Measurements from ENCODE around the gene SNF8. TPM values are rescaled to one million over a fixed set of nuclear protein-coding genes. Genes with fewer than 3 reads are reported as not detected.

SNF8 gene
- total RNA-seq, 6 donors from 2014 or later, result 76.5 to 110 (median 89.7) TPM

- no peak for DNase-seq
- no peak overlapping the region for H3K4me3 ChIP-seq
- WGBS, 2 donors, result 82% methylated on average over 6 of the region's 6 CpGs
- peaks cover 45 to 100% (median 80%) of the 10 kb centered on the region in 4 donors for H3K36me3 ChIP-seq
- H3K9me3 ChIP-seq, result no peaks in the 10 kb centered on the region
- H3K27ac ChIP-seq, result no peak overlapping the region
- TF ChIP-seq EP300 (IDR thresholded peaks at IDR 0.05), result no peak
- no peaks in the 10 kb centered on the region for H3K27me3 ChIP-seq
- ATAC-seq (ENCODE audit: low FRiP score in 2 of 2), result no peak
- peaks cover 0 to 7% (median 0%) of the 10 kb centered on the region in 4 donors for H3K4me1 ChIP-seq
Observed at GRCh38 chr17:48928876-48929811, 15.5 kb downstream of the SNF8 start.

GRCh38 chr17:48927978-48928745 lies 16.5 kb downstream of the SNF8 start:
- 67 to 88% methylated on average over 6 of the region's 6 CpGs for WGBS, 2 donors
- Histone ChIP-seq H3K27me3 (no peaks in the 10 kb centered on the region), H3K4me1 (peaks cover 0 to 7% (median 0%) of the 10 kb centered on the region in 4 donors), H3K9me3 (no peaks in the 10 kb centered on the region), H3K36me3 (peaks cover 48 to 100% (median 80%) of the 10 kb centered on the region in 4 donors), H3K4me3 (no peak overlapping the region), H3K27ac (no peak overlapping the region)
- DNase-seq, result no peak
- ATAC-seq (ENCODE audit: low FRiP score in 2 of 2), result no peak
- TF ChIP-seq EP300 (IDR thresholded peaks at IDR 0.05), result no peak
- TF ChIP-seq, protein P1, sequence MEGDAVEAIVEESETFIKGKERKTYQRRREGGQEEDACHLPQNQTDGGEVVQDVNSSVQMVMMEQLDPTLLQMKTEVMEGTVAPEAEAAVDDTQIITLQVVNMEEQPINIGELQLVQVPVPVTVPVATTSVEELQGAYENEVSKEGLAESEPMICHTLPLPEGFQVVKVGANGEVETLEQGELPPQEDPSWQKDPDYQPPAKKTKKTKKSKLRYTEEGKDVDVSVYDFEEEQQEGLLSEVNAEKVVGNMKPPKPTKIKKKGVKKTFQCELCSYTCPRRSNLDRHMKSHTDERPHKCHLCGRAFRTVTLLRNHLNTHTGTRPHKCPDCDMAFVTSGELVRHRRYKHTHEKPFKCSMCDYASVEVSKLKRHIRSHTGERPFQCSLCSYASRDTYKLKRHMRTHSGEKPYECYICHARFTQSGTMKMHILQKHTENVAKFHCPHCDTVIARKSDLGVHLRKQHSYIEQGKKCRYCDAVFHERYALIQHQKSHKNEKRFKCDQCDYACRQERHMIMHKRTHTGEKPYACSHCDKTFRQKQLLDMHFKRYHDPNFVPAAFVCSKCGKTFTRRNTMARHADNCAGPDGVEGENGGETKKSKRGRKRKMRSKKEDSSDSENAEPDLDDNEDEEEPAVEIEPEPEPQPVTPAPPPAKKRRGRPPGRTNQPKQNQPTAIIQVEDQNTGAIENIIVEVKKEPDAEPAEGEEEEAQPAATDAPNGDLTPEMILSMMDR (IDR thresholded peaks at IDR 0.05), result no peak
- TF ChIP-seq POLR2AphosphoS5 (IDR thresholded peaks at IDR 0.05), result no peak
- no peak for TF ChIP-seq POLR2A (IDR thresholded peaks at IDR 0.05)

DNA sequence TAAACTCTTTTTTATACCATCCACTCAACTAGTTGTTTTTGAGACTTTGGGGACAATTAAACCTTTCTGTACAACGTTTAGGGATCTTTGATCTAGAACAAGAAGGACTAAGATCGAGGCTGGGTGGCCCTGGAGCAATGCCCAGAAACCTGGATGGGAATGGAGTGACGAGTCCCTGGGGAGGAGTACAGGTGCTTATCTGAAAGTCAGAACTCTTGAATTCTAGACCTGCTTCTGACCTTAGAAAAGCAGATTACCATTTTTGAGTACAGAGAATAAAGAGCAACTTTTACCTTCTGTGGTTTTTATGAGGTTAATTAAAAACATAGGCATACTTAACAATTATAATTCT lies 18.7 kb downstream of the SNF8 start:
- H3K27ac ChIP-seq, result no peak overlapping the region
- 56 to 59% methylated on average over 3 of the region's 3 CpGs for WGBS, 2 donors
- no peak for ATAC-seq (ENCODE audit: low FRiP score in 2 of 2)
- peaks cover 0 to 7% (median 0%) of the 10 kb centered on the region in 4 donors for H3K4me1 ChIP-seq
- no peak overlapping the region for H3K4me3 ChIP-seq
- H3K36me3 ChIP-seq, result peaks cover 53 to 100% (median 83%) of the 10 kb centered on the region in 4 donors
- H3K27me3 ChIP-seq, result no peaks in the 10 kb centered on the region
- TF ChIP-seq POLR2AphosphoS5 (IDR thresholded peaks at IDR 0.05) (no peak), EP300 (IDR thresholded peaks at IDR 0.05) (no peak), POLR2A (IDR thresholded peaks at IDR 0.05) (no peak)
- TF ChIP-seq, protein P1 (IDR thresholded peaks at IDR 0.05), result no peak
- no peak for DNase-seq
- H3K9me3 ChIP-seq, result no peaks in the 10 kb centered on the region

DNA sequence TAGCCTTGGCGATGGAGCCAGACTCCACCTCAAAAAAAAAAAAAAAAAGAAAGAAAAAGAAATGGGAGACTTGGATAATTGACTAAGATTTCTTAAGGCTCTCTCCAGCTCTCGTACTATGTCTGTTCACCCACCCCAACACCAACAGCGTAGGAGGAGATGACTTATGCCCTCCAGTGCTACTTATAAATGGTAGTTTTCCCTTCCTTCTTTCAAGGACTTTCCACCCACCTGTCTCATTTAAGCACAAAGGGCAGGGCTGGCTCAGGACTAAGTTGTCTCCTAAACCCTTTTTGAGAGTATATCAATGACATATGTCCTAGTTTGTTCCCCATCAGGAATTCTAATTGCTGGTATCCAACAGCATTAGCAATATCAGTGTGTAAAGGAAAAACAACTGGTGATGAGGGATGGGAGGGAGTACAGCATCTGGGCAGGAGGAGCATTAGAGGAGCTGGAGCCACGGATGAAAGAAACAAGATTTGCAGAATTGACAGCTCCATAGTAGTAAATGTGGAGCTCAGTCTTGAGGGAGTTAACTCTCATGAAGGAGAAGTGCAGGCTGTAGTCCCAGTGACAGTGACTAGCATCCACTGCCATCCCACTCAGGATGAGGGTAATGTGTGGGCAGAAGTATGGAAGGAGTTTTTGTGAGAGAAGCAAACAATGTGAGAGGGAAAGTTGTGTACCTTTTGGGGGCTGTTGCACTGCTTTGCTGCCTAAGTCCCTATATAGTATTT lies 19.2 kb downstream of the SNF8 start:
- no peak for DNase-seq
- Histone ChIP-seq H3K36me3 (peaks cover 56 to 100% (median 85%) of the 10 kb centered on the region in 4 donors), H3K4me3 (no peak overlapping the region), H3K27ac (no peak overlapping the region), H3K4me1 (peaks cover 0 to 7% (median 0%) of the 10 kb centered on the region in 4 donors), H3K27me3 (no peaks in the 10 kb centered on the region), H3K9me3 (no peaks in the 10 kb centered on the region)
- no peak for TF ChIP-seq POLR2A (IDR thresholded peaks at IDR 0.05)
- TF ChIP-seq EP300 (IDR thresholded peaks at IDR 0.05), result no peak
- no peak for TF ChIP-seq POLR2AphosphoS5 (IDR thresholded peaks at IDR 0.05)
- TF ChIP-seq, protein P1 (IDR thresholded peaks at IDR 0.05), result no peak
- ATAC-seq (ENCODE audit: low FRiP score in 2 of 2), result no peak
- WGBS, 2 donors, result 88 to 90% methylated on average over 4 of the region's 4 CpGs

Measured in upper lobe of left lung (tissue), 6 donors.